NCI-H748 (cell line): ENCODE measurements around the gene FBLN2.

Source experiments
- DNase-seq: peaks from one replicate; lab custom pipeline; 2025; ENCODE audit not compliant: unreplicated experiment; lab: John Stamatoyannopoulos, UW

Gene FBLN2

DNA sequence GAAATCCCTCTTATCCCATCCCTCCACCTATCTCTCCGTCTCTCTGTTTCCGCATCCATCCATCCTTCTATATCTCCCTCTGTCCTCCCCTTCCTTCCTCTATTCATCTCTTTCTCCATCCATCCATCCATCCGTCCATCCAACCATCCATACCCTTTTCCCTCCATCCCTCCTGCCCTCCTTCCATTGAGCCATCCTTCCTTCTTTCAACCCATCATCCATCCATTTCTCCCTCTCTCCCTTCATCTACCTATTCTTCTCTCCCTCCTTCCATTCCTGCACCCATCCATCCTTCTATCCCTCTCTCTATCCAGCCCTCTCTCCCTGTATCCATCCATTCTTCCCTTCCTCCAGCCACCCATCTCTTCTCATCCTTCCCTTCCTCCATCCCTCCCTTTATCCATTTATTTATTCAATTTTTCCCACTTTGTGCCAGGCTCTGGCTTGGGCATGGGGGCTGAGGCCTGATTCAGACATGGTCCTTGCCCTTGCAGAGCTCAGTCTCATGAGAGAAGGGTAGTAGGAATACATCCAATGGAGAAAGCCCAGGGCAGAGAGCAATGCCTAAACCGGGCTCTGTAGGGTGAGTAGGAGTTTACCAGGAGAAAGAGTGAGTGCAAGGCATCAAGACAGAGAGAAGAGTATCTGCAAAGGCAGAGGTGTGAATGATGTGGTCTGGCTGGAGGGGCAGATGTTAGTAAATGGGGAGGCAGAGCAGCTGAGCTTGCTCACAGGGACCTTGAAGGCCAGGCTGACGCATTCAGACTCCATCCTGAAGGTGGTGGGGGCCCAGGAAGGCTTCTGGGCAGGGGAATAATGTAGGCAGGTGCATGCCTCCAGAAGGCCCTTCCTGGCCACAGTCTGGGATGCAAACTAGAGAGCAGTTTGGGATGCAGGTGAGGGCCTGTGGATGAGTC, 19.5 kb upstream of the FBLN2 start:
- no peak for DNase-seq

DNA sequence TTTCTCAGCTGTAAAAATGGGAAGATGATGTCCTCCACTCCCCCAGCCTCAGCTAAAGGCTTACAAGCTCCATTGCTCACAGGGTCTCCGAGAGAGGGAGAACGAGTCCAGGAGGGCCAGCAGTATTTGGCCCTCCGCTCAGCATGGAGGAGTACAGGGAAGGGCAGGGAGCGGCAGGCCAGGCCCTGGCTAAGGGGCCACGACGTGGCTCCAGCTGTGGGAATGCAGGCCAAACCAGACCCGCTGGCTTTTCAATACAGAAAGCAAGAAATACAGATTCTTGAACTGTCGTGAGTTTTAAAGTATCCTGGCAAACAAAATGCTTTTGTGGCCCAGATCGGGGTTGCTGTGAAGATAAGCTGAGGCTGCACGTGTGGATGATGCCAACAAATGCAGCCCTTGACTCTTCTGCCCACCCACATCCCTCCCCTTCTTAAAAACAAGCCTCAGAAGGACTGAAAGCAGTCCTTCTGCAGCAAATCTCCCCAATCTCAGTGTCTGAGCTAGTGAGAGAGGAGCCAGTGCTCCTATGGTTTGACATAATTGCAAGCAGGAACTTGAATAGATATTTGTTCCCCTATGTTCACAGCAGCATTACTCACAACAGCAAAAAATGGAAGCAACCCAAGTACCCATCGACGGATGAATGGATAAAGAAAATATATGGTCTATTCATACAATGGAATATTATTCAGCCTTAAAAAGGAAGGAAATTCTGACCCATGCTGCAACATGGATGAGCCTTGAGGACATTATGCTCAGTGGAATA, 18.5 kb upstream of the FBLN2 start:
- DNase-seq = no peak

DNA sequence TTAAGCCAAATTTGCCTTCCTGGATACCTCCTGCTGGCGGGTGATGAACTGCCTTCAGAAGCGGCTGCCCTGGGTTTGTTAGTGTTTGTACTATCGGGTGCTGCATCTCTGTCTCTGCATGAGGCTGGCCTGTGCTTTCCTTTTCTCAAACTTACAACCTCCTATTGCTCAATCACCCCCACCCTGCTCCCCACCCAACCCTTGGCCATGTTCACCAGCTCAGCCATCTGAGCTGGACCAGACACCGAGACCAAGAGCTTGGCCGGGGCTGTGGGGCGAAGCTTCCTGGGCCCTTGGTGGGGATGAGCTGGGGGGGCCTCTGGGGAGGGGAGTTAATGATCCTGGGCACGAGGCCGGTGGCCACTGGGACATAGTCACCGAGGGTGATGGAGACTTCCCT, 16.8 kb upstream of the FBLN2 start:
- no peak for DNase-seq

DNA sequence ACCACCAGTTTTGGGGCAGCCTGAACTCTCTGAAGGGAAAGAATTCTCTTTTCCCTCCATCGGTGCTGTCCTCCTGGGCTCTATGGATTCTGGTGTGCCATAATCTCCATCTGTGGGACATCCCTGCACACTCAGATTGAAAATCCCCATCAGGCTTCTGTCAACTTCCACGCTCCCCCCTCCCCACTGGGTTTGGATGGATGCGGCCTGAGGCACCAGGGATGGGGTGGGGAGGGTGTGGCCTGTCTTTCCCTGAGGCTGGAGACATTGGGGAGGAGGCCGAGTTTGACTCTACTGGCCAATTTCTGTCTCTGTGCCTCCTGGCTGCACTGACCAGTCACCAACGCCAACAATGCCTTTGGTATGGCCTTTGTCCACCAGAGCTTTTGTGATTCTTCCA, 16.3 kb upstream of the FBLN2 start:
- DNase-seq = no peak

DNA sequence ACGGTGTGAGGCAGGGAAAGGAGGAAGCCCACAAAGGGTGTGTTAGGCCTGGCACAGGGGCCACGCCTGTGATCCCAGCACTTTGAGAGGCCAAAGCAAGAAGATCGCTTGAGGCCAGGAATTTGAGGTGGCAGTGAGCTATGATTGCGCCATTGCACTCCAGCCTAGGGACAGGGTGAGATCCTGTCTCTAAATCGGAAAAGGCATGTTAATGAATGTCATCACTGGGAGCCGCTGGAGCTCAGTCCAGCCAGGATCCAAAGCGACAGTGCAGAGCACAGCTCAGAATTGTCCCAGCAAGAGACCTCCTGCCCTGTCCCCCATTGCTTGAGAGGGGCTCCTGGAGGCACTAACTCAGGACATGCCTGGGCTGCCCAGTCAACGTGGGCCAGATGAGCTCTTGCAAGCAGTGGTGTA, 15.0 kb upstream of the FBLN2 start:
- DNase-seq = no peak

DNA sequence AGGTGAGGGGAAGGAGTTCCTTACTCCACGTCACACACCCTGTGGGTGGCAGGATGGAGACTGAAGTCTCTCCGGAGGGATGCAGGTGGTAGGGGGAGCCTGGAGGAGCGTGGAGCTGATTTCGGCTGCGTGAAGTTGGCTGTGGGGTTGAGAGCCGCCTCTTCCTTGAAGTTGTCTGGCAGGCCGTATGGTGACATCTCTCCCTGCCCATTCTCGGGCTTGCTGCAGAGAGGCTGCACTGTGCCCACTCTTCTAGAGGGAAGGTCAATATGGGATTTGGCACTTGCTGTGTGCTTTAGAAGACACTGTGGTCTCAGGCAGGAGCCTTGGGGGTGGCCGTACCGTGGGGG, 13.4 kb upstream of the FBLN2 start:
- no peak for DNase-seq

DNA sequence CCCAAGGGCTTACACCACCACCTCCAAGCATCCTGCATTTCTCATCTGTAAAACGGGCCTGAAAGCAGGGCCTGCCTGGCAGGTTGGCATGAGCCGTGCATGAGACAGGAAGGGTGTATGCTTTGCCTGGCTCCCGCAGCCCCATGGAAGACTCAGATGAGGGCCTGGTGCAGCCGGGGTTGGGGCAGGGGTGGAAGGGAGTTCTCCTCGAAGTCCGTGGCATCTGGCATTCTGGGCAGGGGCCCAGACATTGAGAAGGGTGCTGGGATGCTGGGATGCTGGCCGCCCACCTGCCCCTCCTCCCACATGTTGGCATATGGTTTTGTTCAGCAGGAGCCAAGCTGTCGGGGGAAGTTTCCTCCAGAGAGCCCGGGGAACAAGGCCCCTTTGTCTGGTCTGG, 13.0 kb upstream of the FBLN2 start:
- DNase-seq = no peak

DNA sequence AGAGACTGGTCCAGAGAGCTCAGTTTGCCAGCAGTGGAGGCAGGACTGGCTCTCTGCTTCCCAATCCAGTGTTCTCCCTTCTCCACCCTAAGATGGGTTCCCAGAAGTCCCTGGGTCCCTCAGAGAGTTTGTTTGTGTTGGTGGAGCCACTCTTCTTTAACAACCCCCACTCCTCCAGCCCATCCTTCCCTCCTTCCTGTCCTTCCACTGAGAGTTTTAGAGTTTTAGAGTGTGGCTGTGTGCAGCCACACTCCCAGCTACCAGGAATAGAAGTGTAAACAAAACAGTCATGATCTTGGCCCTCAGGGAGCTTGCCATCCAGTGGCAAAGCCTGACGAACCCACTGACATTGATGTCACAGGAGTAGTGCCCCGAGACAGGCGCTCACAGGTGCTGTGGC, 12.5 kb upstream of the FBLN2 start:
- no peak for DNase-seq

DNA sequence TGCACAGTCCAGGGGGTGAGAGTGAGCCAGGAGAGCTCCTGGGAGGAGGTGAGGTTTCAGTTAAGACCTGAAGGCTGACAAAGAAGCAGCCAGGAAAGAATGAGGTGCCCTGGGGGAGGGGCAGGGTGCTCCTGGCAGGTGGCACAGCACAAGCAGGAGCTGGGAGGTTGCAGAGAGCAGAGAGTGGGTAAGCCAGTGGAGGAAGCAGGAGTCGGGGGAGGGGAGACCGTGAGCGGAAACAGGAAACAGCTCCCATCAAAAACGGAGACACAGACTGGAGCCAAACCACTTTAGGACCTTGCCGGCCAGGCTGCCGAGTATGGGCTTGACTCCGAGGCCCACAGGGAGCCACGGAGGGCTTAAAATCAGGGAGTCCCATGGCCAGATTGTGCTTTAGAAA, 12.1 kb upstream of the FBLN2 start:
- DNase-seq = peak; percentile 2

DNA sequence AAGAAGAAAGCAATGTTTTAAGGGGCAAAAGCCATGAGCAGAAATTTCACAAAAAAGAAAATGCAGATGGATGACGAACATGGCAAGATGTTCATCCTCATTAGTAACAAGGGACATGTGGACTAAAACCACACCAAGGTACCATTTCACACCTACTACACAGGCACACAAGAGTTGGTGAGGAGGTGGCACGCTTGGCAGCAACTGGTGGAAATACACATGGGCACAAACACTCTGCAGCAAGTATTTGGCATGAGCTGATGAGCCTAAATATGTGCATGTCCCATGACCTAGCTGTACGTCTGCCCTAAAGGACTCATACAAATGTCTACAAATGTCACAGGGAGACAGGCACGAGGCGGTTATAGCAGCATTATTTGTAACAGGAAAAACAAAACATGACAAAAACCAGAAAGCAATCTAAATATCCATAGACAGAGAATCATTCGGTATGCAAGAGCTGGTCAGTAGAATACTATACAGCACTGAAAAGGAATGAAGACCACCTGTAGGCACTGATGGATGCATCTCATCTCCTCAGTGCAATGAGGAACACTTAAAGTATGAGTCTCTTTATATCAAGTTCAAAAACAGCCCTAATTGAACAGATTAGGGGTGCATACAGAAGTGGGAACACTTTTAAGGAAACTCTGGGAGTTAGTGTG, 11.5 kb upstream of the FBLN2 start:
- DNase-seq = no peak

DNA sequence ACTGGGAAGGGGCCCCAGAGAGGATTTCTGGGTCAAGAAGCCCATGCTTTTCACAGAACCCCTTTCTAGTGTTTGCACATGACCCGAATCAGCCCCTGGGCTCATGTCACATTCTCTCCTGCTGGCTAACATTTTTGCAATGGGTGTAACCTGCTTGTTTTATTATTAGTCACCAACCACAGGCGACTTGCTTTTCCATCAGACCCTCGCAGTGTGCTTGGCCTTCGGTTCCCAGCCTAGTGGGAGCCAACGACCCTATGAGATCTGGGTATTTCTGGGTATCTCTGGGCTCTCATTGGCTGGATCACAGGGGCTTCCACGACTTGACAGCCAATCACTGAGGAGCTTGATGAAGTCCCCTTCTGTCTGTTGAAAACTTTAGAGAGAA, 11.0 kb upstream of the FBLN2 start:
- DNase-seq = no peak

DNA sequence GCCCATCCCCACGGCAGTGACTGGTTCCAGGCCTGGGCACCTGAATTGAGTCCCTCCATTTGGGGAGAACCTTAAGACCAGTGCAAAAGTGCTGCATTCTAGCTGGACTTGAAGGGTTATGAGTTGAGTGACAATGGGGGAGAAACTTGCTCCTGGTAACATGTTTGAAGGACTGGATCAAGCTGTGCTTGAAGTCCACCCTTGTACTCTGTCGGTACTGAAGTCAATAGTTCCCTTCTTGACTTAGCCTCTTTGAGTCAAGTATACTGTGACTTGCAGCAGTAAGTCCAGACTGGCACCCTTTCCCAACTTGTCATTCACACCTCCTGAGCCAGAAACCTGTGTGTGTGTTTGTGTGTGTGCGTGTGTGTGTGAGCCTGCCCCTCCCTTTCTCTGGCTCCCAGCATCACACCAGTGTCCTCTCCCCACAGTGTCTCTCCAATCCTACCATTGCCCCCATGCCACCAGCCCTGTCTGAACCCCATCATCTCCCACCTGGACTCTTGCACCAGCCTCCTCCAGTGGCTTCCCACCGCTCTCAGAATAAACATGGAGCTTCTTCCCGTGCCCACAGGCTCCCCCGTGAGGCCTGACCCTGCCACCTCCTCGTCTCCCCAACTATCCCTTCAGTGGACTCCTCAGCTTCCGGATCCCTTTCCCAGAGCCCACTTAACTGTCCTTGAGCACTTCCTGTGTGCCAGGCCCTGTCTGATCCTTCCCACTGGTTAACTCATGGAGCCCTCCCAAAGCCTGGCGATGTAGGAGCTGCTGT, 10.2 kb upstream of the FBLN2 start:
- DNase-seq = no peak

DNA sequence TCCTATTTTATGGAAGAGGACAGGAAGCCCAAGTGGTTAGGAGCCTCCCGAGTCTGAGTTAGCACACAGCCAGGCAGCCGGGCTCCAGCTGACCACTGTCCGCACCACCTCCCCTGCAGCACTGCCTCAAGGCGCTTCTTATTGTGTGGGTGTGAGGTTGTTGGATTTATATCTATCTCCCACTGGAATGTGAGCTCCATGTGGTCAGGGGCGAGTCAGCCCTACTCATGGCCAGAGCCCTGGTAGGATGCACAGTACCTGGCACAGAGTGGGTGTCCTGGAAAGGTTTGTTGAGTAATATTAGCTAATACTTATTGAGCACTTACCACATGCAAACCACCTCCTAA, 9.7 kb upstream of the FBLN2 start:
- no peak for DNase-seq

DNA sequence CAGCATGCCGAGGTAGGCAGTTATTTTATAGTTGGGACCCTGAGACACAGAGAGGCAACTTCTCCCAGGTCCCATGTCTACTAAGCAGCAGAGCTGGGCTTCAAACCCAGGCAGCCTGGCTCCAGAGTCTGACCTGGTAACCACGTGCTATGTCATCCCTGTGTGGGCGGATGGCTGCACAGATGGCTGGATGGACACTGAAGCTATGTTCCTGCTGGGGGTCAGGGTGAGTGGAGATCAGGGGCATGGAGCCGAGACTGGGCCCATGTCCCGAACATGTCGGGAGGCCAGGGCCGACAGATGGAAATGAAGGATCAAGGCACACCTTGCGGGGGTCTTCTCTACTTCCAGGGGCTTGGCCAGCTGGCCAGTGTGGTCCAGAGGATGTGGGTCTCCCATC, 9.3 kb upstream of the FBLN2 start:
- DNase-seq = no peak

DNA sequence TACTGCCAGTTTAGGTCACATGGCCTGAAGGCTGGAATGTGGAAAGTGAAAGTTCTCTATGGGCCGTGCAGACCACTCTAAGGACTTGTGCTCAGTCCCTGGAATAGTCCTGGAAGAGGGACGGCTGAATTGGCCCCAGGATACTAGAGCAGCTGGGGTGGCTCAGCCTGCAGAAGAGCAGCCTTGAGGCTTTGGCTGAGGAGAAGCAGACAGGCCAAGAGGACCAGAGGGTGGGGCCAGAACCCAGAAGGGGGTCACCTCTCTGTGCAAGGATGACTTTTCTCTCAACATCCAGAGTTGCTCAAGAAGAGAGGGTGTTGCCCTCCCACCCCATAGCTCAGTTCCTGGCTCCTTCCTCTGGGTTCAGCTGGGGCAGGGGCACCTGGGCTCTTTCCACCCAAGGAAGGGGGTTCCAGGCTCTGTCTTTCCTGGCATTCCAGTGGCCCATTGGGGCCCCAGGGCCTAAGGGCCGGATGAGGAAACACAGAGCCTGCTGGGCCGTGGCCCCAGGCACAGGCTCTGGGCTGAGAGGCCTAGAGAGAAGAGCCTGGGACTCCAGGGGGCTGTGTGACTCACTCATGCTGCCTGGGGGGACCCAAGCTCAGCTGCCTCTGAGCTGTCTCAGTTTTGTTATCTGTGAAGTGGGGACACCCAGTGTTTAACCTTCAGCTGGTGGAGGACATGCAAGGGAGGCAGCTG, 8.5 kb upstream of the FBLN2 start:
- no peak for DNase-seq

DNA sequence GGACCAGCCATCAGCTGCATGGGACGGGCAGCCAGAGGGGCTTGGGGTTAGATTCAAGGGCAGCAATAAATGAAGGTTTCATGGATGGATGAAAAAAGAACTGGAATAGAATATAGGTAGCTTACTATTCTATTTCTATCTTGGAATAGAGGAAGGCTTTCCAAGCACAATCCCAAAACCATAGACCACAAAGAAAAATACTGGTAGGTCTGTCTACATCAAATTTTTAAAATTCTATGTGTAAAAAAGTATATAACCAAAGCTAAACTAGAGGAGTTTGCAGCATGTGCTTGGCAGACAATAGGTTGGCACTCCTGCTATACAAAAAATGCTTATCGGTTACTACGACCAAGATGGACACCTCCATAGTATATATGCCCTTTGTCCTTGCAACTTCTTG, 7.2 kb upstream of the FBLN2 start:
- no peak for DNase-seq

DNA sequence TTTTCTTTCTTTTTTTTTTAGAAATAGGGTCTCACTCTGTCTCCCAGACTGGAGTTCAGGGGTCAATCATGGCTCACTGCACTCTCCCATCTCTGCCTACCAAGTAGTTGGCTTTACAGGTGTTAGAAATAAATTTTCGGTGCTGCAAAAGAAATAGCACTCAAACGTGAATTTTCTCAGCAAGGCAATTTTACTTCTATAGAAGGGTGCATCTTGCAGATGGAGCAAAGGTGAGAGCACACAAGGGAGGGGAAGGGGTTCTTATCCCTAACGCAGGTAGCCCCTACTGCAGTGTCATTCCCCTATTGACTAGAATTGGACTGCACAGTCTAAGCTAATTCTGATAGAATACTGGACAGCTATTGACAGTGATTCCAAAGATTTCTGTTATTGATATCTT, 6.8 kb upstream of the FBLN2 start:
- no peak for DNase-seq

DNA sequence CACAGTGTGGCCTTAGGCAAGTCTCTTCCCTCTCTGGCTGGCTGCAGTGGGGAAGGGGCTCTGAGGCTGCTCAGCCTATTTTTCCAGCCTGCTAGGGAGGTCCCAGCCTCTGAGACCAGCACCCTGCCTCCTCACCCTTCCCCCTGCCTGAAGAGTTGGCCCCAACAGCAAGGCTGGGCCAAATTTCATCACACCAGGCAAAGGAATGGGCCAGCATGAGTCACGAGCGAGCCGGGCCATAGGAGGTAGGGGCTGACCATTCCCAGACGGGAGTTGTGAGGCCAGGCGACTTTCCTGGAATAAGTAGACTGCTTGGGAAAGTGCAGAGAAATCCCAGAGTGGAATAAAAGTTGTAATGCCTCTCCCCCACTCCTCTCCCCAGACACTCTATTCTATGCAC, 5.7 kb upstream of the FBLN2 start:
- no peak for DNase-seq

DNA sequence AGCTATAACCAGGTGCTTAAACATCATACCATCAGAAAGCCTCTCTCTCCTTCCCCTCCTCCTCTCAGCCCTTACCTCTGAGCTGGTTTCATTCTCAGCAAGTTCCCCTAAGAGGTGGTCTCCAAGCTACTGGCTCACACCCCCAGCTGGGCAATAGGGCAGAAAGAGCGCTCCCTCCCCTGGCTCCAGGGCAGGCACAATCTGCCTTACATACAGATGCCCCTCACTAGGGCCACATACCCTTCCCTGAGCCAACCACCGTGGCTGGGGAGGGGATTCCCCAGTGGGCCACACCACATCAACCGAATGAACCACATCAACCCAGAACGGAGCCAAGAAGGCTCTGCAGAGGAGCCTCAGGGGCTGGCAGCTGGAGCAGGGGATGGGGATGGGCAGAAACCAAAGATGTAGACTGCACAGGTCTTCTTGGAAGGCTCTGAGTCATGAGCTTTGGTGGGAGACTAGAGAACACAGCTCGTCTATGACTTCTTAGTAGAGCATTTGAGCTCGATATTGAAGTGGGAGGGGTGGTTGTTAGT, 4.6 kb upstream of the FBLN2 start:
- no peak for DNase-seq

DNA sequence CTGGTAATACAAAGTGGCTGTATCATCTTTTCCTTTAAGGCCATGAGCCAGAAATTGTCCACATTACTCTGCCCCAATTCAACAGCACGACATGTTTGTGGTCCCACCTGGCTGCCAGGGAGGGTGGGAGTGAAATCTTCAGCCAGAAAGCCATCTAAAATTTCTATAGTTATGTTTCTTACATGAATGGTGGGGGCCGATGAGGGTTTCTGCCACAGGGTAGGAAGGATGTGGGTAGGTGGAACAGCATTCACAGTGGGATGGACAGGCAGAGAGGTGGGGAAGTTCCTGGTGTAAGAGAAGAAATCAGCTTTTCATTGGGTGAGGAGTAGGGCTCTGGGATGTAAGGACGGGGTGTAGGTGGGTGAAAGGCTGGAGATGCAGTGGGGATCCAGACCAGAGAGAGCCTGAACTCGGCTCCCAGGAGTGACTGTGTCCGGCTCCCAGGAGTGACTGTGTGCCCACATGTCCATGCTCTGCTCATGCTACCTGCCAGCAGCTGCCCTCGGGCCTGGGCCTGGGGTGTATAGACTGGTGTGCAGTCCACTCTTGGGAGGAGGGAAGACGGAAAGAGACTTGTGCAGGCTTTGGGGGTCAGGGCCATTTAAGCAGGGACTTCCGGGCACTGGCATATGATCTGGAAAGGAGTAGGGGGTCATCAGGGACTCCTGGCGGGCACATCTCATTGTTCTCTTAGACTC, 3.8 kb upstream of the FBLN2 start:
- DNase-seq = no peak
